CD14-positive monocyte (primary cell): ENCODE measurements around the gene CTNND2. TPM values are rescaled to one million over a fixed set of nuclear protein-coding genes. Genes with fewer than 3 reads are reported as not detected.

ENCODE experiments used
- DNase-seq, 3 donors: peaks; one replicate each; pipeline ENCODE4 v3.0.0-alpha.2; 2011 to 2022
- H2AFZ ChIP-seq: 2 replicates; pipeline ENCODE4 v1.6.0; 2012; ENCODE audit warnings: mild to moderate bottlenecking, low read depth, low read length, inconsistent platforms; ENCODE audit not compliant: insufficient read depth, poor library complexity, severe bottlenecking
- H3K27ac ChIP-seq, 2 donors: 1 replicate in 1 of 2; 2 replicates in 1 of 2; pipeline ENCODE4 v1.5.1; 2012 to 2013; ENCODE audit warnings: low read length in 2 of 2, control low read depth in 1 of 2, inconsistent platforms in 1 of 2, low read depth in 1 of 2, mild to moderate bottlenecking in 1 of 2
- H3K27me3 ChIP-seq, 2 donors: one replicate each; pipeline versions ENCODE4 v1.6.0 to v1.6.1; 2011 to 2013; ENCODE audit warnings: low read length in 2 of 2; ENCODE audit not compliant: control insufficient read depth in 2 of 2, insufficient read depth in 2 of 2
- H3K36me3 ChIP-seq, 2 donors: replicated peaks in 1 of 2; 1 replicate in 1 of 2; 2 replicates in 1 of 2; pipeline versions ENCODE4 v1.5.1 to v1.6.1; 2012 to 2013; ENCODE audit warnings: low read length in 2 of 2, control low read depth in 1 of 2, inconsistent platforms in 1 of 2, mild to moderate bottlenecking in 1 of 2; ENCODE audit not compliant: insufficient read depth in 2 of 2, control insufficient read depth in 1 of 2
- H3K4me1 ChIP-seq, 2 donors: 1 replicate in 1 of 2; 2 replicates in 1 of 2; pipeline versions ENCODE4 v1.5.1 to v1.6.1; 2012 to 2013; ENCODE audit warnings: low read length in 2 of 2, control low read depth in 1 of 2, inconsistent platforms in 1 of 2, mild to moderate bottlenecking in 1 of 2, moderate library complexity in 1 of 2; ENCODE audit not compliant: insufficient read depth in 2 of 2, control insufficient read depth in 1 of 2
- H3K4me2 ChIP-seq: replicated peaks from 2 replicates; pipeline ENCODE3; 2012; ENCODE audit warnings: low read length, moderate library complexity, mild to moderate bottlenecking; ENCODE audit not compliant: poor library complexity, severe bottlenecking; ENCODE audit errors: extremely low read depth
- H3K4me3 ChIP-seq, 3 experiments: fragments of 200-600 bp in 1 of 3; sonication (generic) in 1 of 3; replicated peaks in 1 of 3; 1 replicate in 2 of 3; 2 replicates in 1 of 3; pipeline ENCODE4 v1.5.1; 2011 to 2013; ENCODE audit warnings: low read length in 3 of 3, mild to moderate bottlenecking in 3 of 3, control low read depth in 2 of 3, low read depth in 2 of 3, inconsistent platforms in 1 of 3, moderate library complexity in 1 of 3
- H3K79me2 ChIP-seq: 2 replicates; pipeline ENCODE4 v1.6.0; 2012; ENCODE audit warnings: mild to moderate bottlenecking, control low read depth, inconsistent platforms, low read length, moderate library complexity; ENCODE audit not compliant: insufficient read depth
- H3K9ac ChIP-seq: 2 replicates; pipeline ENCODE4 v1.6.0; 2017; ENCODE audit warnings: low read length, mild to moderate bottlenecking; ENCODE audit not compliant: insufficient read depth, poor library complexity, severe bottlenecking
- H3K9me3 ChIP-seq, 2 donors: replicated peaks in 1 of 2; 1 replicate in 1 of 2; 2 replicates in 1 of 2; pipeline versions ENCODE4 v1.5.1 to v1.6.1; 2012 to 2013; ENCODE audit warnings: low read length in 2 of 2, control low read depth in 1 of 2; ENCODE audit not compliant: control insufficient read depth in 1 of 2, insufficient read depth in 1 of 2
- H4K20me1 ChIP-seq: 2 replicates; pipeline ENCODE4 v1.6.0; 2012; ENCODE audit warnings: mild to moderate bottlenecking, low read length, control low read depth, moderate library complexity; ENCODE audit not compliant: insufficient read depth
- H3K27ac Mint-ChIP-seq, 7 donors: one replicate each; pipeline ENCODE4 v1.8.0; 2020; ENCODE audit warnings: mild to moderate bottlenecking in 7 of 7, mixed read lengths in 7 of 7, moderate library complexity in 6 of 7, inconsistent platforms in 2 of 7
- H3K27me3 Mint-ChIP-seq, 3 donors: one replicate each; pipeline ENCODE4 v1.8.0; 2021 to 2022; ENCODE audit warnings: low read depth in 3 of 3, mild to moderate bottlenecking in 3 of 3, mixed read lengths in 3 of 3, moderate library complexity in 3 of 3, inconsistent platforms in 1 of 3
- H3K36me3 Mint-ChIP-seq, 2 donors: one replicate each; pipeline ENCODE4 v1.8.0; 2020; ENCODE audit warnings: mixed read lengths in 2 of 2, inconsistent platforms in 1 of 2, mild to moderate bottlenecking in 1 of 2
- H3K4me1 Mint-ChIP-seq: one replicate; pipeline ENCODE4 v1.8.0; 2020; ENCODE audit warnings: mild to moderate bottlenecking, mixed read lengths
- H3K4me3 Mint-ChIP-seq, 2 donors: one replicate each; pipeline ENCODE4 v1.8.0; 2020; ENCODE audit warnings: mild to moderate bottlenecking in 2 of 2, mixed read lengths in 2 of 2, moderate library complexity in 1 of 2
- H3K9me3 Mint-ChIP-seq, 7 donors: one replicate each; pipeline ENCODE4 v1.8.0; 2020 to 2022; ENCODE audit warnings: mixed read lengths in 7 of 7, mild to moderate bottlenecking in 6 of 7, moderate library complexity in 6 of 7, inconsistent platforms in 2 of 7
- CTCF ChIP-seq: fragments of 200-600 bp; IDR thresholded peaks from one replicate; pipeline ENCODE4 v1.8.0; 2022; ENCODE audit warnings: antibody characterized with exemption, mild to moderate bottlenecking
- WGBS: methylation state at CpG from one replicate; pipeline ENCODE4 v1.1.5; 2013; ENCODE audit warnings: missing lambda C conversion rate; ENCODE audit not compliant: insufficient coverage; 5-methylcytosine and 5-hydroxymethylcytosine counted together
- intact Hi-C, 2 donors: fragments of 100-400 bp; cut with micrococcal nuclease; formaldehyde crosslinking; loops; one replicate each; pipeline versions ENCODE4 v1.15.0 to v1.15.1; 2023
- polyA plus RNA-seq, 3 donors: library from polyadenylated mRNA; depleted of rRNA in 1 of 3; unstranded in 2 of 3; stranded (reverse) in 1 of 3; fragments of 300-500 nt in 2 of 3; fragments of >200 nt in 1 of 3; fragmentation: Illumina TruSeq in 2 of 3; gene quantifications; 1 replicate in 2 of 3; 2 replicates in 1 of 3; pipeline ENCODE4 v1.2.3, GENCODE V29; 2012 to 2021

The CTNND2 gene
- polyA plus RNA-seq, 3 donors: not detected

GRCh38 chr5:11394933-11395332 is 509.3 kb downstream of the CTNND2 start:
- Histone ChIP-seq H3K4me3 (no peak overlapping the region), H3K79me2 (no peaks in the 10 kb centered on the region), H3K9me3 (no peaks in the 10 kb centered on the region), H3K36me3 (no peaks in the 10 kb centered on the region), H3K4me1 (no peaks in the 10 kb centered on the region), H3K27me3 (no peaks in the 10 kb centered on the region), H4K20me1 (no peaks in the 10 kb centered on the region), H3K4me2 (no peak overlapping the region), H2AFZ (no peak overlapping the region), H3K9ac (no peak overlapping the region), H3K27ac (no peak overlapping the region)
- intact Hi-C loops: no loop called here
- Mint-ChIP-seq H3K4me3 (no peak overlapping the region), H3K27me3 (peaks cover 5 to 6% (median 5%) of the 10 kb centered on the region in 3 donors), H3K27ac (no peak overlapping the region), H3K4me1 (no peaks in the 10 kb centered on the region), H3K36me3 (no peaks in the 10 kb centered on the region), H3K9me3 (peaks cover 0 to 2% (median 0%) of the 10 kb centered on the region in 7 donors)
- TF ChIP-seq CTCF: no peak
- DNase-seq: no peak
- WGBS: no CpG with 5 or more reads among the region's 5 CpGs

GRCh38 chr5:11390291-11390767 is 513.9 kb downstream of the CTNND2 start:
- Mint-ChIP-seq H3K27me3 (peaks cover 22 to 28% (median 25%) of the 10 kb centered on the region in 3 donors), H3K9me3 (peaks cover 0 to 7% (median 0%) of the 10 kb centered on the region in 7 donors), H3K27ac (no peak overlapping the region), H3K4me3 (no peak overlapping the region), H3K36me3 (peaks cover 0 to 3% of the 10 kb centered on the region in 2 donors), H3K4me1 (peaks cover 3% of the 10 kb centered on the region)
- no peaks in the 10 kb centered on the region for H3K79me2 ChIP-seq
- no peak overlapping the region for H3K4me3 ChIP-seq
- H3K27ac ChIP-seq: no peak overlapping the region
- H3K9ac ChIP-seq: no peak overlapping the region
- H3K9me3 ChIP-seq: peaks cover 0 to 5% of the 10 kb centered on the region in 2 donors
- peaks cover 28 to 29% of the 10 kb centered on the region in 2 donors for H3K27me3 ChIP-seq
- H3K4me1 ChIP-seq: no peaks in the 10 kb centered on the region
- H3K36me3 ChIP-seq: no peaks in the 10 kb centered on the region
- 86% methylated on average over 4 of the region's 6 CpGs for WGBS
- no peak for DNase-seq
- no peak overlapping the region for H3K4me2 ChIP-seq
- TF ChIP-seq CTCF: no peak
- H4K20me1 ChIP-seq: no peaks in the 10 kb centered on the region
- intact Hi-C loops: no loop called here
- H2AFZ ChIP-seq: no peak overlapping the region
